HG02885 (cell line): ENCODE data around the gene RNF19B.

ENCODE experiments used
- ATAC-seq: cut with Tn5 transposase; IDR thresholded peaks from one replicate; pipeline ENCODE4 v1.9.1; 2021; ENCODE audit warnings: mild to moderate bottlenecking; ENCODE audit not compliant: unreplicated experiment, poor library complexity

Gene RNF19B, protein sequence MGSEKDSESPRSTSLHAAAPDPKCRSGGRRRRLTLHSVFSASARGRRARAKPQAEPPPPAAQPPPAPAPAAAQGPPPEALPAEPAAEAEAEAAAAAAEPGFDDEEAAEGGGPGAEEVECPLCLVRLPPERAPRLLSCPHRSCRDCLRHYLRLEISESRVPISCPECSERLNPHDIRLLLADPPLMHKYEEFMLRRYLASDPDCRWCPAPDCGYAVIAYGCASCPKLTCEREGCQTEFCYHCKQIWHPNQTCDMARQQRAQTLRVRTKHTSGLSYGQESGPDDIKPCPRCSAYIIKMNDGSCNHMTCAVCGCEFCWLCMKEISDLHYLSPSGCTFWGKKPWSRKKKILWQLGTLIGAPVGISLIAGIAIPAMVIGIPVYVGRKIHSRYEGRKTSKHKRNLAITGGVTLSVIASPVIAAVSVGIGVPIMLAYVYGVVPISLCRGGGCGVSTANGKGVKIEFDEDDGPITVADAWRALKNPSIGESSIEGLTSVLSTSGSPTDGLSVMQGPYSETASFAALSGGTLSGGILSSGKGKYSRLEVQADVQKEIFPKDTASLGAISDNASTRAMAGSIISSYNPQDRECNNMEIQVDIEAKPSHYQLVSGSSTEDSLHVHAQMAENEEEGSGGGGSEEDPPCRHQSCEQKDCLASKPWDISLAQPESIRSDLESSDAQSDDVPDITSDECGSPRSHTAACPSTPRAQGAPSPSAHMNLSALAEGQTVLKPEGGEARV

DNA sequence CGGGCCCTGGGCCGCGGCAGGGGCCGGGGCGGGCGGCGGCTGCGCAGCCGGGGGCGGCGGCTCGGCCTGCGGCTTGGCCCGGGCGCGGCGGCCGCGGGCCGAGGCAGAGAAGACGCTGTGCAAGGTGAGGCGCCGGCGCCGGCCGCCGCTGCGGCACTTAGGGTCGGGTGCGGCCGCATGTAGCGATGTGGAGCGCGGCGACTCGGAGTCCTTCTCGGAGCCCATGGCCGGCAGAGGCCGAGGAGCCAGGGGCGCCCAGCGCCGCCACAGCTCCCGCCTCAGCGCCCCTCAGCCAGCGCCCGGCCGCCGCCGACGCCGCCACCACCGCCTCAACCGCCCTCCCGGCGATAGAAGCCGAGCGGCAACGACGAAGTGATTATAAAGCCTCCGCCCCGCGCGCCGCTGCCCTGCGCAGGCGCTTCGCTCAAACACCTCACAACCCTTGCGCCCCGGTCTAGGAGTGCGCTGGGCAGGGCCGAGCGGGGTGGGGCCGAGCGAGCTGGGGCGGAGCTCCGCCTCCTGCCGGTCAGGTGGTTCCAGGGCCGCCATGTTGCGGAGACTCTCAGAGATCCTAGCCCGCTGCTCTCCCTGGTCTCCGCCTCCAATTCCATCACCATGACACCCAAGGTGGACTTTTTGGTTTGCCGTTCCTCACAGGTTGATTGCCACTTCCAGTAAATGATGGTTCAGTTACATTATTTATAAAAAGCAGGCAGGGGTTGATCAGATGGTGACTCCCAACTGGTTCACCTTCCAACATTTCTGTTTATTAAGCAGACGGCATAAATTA lies at the start of gene RNF19B:
TSS of gene RNF19B (minus strand) at position 349 of the 790 bp plus-strand sequence. CDS start at position 225, 124 bp downstream.
- ATAC-seq = peak; percentile 90

DNA sequence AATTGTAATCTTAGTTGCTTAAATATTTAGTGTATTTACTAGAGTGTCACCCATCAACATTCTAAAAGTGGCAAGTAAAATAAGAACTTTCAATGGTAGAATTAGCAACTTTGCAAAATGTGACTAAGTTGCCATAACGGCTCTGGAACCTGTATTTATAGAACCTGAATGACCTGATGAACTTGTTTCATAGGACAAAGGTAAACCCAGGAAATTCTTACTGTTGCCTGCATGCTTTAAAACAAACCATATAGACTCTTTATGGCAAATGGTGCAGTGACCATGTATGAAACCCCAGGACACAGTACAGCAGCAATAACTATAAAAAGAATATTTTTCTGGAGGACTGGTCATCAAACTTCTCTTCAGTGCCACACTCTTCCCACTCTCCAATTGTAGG lies 49.2 kb upstream of the RNF19B start:
- no peak for ATAC-seq

- no peak for ATAC-seq
Observed at GRCh38 chr1:33012165-33012564, 47.6 kb upstream of the RNF19B start.

- ATAC-seq = no peak
Observed at GRCh38 chr1:33010932-33011731, 46.5 kb upstream of the RNF19B start.

- ATAC-seq = no peak
Observed at GRCh38 chr1:33009561-33009960, 45.0 kb upstream of the RNF19B start.

- no peak for ATAC-seq
Observed at GRCh38 chr1:33008051-33008914, 43.7 kb upstream of the RNF19B start.

DNA sequence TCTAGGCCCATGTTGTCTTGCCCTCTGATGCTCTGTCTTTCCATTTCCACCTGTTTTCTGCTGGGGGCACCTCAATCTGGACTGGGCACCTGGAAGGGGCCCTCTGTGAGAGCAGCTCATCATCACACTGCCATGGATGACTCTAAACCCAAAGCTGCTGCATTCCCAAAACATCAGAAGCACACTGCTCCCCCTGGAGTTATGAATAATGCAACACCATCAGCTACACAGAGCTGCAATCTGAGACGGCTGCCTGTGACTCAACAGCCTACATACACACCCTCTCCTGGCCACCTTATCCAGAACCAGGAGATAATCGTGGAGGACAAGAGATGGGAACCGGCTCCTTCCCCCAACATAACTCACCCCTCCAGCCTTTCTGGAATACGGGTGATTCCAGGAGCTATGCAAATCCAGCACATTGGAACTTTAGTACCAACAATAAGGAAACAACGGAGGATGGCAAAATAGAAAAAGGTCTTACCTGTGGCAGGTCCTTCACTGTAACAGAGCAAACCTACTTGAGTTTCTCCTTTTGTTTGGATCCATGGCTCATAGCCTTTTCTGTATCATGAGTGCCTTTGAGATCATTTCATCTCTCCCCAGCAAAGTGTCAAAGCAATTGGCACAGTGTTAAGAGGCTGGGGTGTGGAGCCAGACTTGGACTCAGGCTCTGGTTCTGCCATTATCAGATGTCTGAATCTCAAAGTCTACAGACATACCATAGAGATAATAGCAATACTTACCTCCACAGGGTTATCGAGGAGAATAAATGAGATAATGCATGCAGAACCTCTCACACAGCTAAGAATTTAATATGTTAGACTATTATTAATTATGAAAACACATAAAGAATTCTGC lies 42.8 kb upstream of the RNF19B start:
- no peak for ATAC-seq

DNA sequence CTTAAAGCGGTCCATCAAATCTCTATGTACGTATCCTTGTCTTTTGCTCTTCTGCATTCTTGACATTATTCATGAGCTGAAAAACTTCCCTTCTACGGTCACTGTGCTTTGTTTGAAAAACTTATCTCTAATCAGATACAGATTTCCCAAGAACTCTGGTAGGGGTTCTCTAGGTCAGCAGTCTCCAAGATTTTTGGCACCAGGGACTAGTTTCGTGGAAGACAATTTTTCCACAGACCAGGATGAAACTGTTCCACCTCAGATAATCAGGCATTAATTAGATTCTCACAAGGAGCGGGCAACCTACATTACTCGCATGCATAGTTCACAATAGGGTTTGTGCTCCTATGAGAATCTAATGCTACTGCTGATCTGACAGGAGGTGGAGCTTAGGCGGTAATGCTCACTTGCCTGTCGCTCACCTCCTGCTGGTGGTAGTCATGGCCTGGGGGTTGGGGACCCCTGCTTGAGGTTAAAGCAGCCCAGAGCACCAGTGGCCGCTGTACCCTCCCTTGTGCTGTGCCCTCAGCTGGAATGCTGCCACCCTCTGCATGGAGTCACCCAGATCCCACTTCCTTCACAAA lies 41.3 kb upstream of the RNF19B start:
- ATAC-seq = no peak

DNA sequence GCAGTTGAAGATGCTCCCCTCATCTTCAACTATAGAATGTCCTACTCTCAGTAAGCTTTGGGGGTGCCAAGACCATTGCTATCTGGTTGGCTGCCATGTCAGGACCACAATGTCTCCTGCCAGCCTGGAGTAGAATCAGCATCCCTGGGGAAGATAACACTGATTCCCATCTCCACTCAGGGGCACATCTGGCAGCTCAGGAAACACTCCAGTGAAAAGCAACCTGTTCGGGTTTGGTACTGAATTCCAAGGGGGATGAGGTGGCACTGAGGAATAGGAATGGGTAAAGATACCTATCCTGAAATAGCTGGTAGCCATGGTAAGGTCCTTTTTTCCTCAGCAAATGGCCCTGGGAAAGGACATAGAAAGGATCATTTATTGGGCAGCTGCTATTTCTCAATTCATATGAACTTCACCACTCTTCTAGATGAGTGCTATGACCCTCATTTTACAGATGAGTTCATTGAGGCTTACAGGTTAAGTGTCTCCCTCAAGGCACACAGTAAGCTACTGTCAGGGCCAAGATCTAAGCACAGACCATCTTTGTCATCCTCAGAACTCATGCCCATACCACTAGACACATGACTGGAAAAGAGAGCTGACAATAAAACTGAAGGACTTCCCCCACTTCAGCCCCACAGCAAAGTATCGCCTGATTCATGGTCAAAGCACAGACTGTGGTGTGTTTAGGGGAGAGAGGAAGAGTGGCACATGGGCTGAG lies 40.7 kb upstream of the RNF19B start:
- no peak for ATAC-seq

DNA sequence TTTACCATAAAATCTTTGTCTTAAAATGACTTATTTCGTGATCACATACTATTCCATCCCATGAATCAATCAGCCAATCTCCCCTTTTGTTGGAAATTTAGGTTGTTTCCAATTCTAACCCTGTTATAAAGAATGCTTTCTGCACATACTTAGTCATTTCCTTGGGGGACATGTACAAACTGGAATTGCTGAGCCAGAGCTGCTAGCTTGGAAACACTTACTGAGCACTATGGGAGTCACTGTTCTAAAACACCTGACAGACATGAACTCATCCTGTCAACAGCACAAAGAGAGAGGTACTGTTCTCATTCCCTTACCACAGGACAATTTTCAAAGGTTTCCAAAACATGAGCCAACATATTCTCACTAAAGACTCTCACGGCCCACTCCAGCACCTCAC lies 40.0 kb upstream of the RNF19B start:
- no peak for ATAC-seq

GRCh38 chr1:33003657-33004056 lies 39.0 kb upstream of the RNF19B start:
- ATAC-seq = no peak

DNA sequence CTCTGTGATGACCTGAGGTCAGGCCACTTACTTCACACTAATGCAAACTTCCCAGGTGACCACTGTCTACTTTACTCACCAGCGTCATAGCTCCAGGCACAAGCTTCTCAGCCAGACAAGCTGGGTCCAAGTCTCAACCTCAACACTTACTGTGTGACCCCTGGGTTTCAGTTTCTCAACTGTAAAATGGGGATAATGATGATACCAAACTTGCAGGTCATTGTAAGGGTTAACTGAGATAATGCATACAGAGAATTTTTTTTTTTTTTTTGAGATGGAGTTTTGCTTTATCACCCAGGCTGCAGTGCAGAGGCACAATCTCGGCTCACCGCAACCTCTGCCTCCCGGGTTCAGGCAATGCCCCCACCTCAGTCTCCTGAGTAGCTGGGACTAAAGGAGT lies 37.4 kb upstream of the RNF19B start:
- no peak for ATAC-seq

DNA sequence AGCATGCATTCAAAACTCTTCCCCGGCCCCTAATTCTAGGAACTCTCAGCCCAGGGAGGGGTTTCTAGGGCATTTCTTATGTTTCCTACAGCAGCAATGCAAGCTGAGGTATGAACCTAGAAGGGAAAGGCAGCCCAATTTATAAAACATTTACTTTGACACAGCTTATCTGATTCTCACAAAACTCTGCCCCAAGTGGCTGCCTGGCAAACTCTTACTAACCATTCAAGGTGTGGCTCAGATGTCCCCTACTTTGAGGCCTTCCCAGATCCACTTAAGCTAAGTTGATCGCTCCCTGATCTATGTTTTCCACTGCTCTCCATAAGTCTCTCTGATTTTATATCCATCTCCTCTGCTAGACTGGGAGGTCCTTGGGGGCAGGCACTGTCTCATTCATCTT lies 36.7 kb upstream of the RNF19B start:
- ATAC-seq = no peak

DNA sequence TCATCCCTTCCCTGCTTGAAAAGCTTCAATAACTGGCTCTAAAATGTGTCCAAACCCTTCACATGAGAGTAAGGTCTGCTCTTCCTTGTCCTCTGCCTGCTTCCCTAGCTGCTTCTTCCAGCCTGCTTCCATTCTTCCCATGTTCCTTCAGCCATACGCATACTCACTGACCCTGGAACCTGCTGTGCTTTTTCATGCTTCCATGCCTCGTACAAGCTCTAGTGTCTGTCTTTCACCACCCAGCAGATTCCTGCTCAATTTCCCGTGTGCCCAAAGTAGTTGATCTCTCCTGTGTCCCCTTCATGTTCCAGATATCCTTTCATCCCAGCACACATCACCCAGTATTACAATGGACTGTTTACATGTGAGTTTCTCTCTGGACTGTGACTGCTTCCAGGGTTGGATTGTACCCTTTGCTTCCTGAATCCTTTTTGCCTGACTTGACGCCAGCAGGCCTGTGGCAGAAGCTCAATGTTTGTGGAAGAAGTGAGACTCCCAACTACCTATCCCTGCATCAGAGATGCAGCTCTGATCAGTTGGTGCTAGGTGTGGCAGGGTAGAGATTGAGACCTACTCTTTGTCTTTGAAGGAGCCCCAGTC lies 35.9 kb upstream of the RNF19B start:
- ATAC-seq = no peak

DNA sequence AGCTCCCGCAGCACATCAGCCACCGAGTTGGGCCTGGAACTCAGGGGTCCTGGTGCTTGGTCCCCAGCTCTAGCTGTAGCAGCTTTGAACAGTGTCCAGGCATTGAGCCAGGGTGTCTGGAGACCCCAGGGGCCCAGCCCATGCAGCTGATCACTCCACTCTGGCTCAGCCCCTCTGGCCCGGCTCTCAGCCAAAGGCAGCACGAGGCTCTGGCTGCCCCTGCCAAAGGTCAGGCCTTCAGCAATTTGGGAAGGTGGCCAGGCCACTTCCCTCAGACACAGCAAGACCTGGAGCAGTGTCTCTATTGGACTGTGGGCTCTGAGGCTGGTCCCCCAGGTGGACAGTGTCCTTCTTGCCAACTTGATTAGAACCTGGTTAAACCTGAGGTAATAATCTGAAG lies 34.4 kb upstream of the RNF19B start:
- ATAC-seq = no peak

GRCh38 chr1:32998064-32998463 lies 33.5 kb upstream of the RNF19B start:
- ATAC-seq = no peak

DNA sequence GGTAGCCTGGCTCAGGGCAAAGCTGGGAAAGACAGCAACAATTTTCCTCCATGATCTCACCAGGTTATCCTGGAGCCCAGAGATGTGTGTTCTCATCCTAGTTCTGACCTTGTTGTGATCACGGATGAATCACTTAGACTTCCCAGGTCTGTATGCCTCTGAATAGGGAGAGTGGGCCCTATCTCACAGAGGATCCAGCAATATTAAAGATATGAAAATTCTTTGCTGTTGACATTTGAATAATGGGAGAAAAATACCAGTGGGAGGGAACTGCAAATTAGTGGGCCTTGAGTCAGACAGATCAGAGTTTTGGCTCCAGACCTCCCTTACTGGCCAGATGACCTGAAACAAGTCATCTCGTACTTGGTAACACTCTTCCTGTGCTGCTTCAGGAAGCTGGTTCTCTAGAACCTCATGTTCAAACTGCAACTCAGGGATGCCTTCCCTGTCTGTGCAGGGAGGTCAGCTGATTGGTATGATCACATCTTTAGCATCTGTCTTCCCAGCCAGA lies 32.8 kb upstream of the RNF19B start:
- ATAC-seq = no peak
